H1 (cell line): ENCODE data around the gene MATK. TPM values are rescaled to one million over a fixed set of nuclear protein-coding genes. Genes with fewer than 3 reads are reported as not detected.
A peak's percentile ranks its signal among the peaks of the same experiment; 100 is the strongest.

ENCODE experiments used
- CTCF ChIA-PET: fragments of 300-600 bp; sonication (Branson Sonifier 250); formaldehyde crosslinking; loops from one replicate; lab custom pipeline; 2021; ENCODE audit not compliant: partially characterized antibody; lab: Charles Lee
- POLR2A ChIA-PET: fragments of 300-600 bp; sonication (Branson Sonifier 250); formaldehyde crosslinking; loops from one replicate; lab custom pipeline; 2021; ENCODE audit warnings: inconsistent platforms; ENCODE audit not compliant: partially characterized antibody; lab: Charles Lee
- DNase-seq, 2 experiments: peaks; one replicate each; pipeline versions ENCODE4 v3.0.0 to v3.0.0-alpha.2; 2010 to 2022; ENCODE audit warnings: low spot score in 2 of 2, low read depth in 1 of 2, mixed read lengths in 1 of 2
- FAIRE-seq: peaks from 2 replicates; lab custom pipeline; 2011; peaks lifted over from hg19 to GRCh38; lab: Jason Lieb, UNC
- H2AFZ ChIP-seq: 2 replicates; pipeline ENCODE4 v1.8.1; 2012; ENCODE audit warnings: low read length, inconsistent platforms
- H2AK5ac ChIP-seq: 2 replicates; pipeline ENCODE4 v1.6.1; 2013; ENCODE audit warnings: low read depth, low read length
- H2BK120ac ChIP-seq: replicated peaks from 2 replicates; pipeline ENCODE3; 2013; ENCODE audit warnings: low read depth, low read length, inconsistent platforms
- H2BK12ac ChIP-seq: 2 replicates; pipeline ENCODE4 v1.6.1; 2013; ENCODE audit warnings: low read depth, low read length
- H2BK15ac ChIP-seq: 2 replicates; pipeline ENCODE4 v1.6.1; 2013; ENCODE audit warnings: low read length
- H2BK20ac ChIP-seq: 2 replicates; pipeline ENCODE4 v1.6.1; 2013; ENCODE audit warnings: low read length
- H2BK5ac ChIP-seq: 2 replicates; pipeline ENCODE4 v1.6.1; 2013; ENCODE audit warnings: low read depth, low read length
- H3K14ac ChIP-seq: 2 replicates; pipeline ENCODE4 v1.6.1; 2013; ENCODE audit warnings: inconsistent platforms; ENCODE audit not compliant: insufficient read length
- H3K18ac ChIP-seq: 2 replicates; pipeline ENCODE4 v1.6.1; 2013; ENCODE audit warnings: low read length; ENCODE audit errors: extremely low read depth
- H3K23ac ChIP-seq: 2 replicates; pipeline ENCODE4 v1.6.1; 2013; ENCODE audit warnings: inconsistent platforms; ENCODE audit not compliant: insufficient read length
- H3K23me2 ChIP-seq: 2 replicates; pipeline ENCODE4 v1.6.1; 2013; ENCODE audit warnings: low read depth, low read length
- H3K27ac ChIP-seq: 2 replicates; pipeline ENCODE4 v1.6.1; 2011; ENCODE audit warnings: low read depth, low read length, inconsistent platforms
- H3K27me3 ChIP-seq, 4 experiments: replicated peaks in 1 of 4; 1 replicate in 1 of 4; 2 replicates in 3 of 4; pipeline versions ENCODE4 v1.6.1 to v1.8.1; 2011 to 2013; ENCODE audit warnings: low read length in 3 of 4, mild to moderate bottlenecking in 3 of 4, inconsistent platforms in 2 of 4, mixed read lengths in 2 of 4, moderate library complexity in 1 of 4; ENCODE audit not compliant: control insufficient read depth in 3 of 4, insufficient read depth in 3 of 4; ENCODE audit errors: extremely low read depth in 1 of 4
- H3K36me3 ChIP-seq, 4 experiments: 2 replicates each; pipeline versions ENCODE4 v1.6.1 to v1.8.1; 2011 to 2013; ENCODE audit warnings: mild to moderate bottlenecking in 4 of 4, low read length in 3 of 4, moderate library complexity in 2 of 4, control low read depth in 1 of 4, inconsistent platforms in 1 of 4; ENCODE audit not compliant: insufficient read depth in 4 of 4, control insufficient read depth in 2 of 4
- H3K4ac ChIP-seq: replicated peaks from 2 replicates; pipeline ENCODE3; 2013; ENCODE audit warnings: low read length, low read depth, mixed read lengths, inconsistent platforms; ENCODE audit not compliant: insufficient read length
- H3K4me1 ChIP-seq, 4 experiments: replicated peaks in 1 of 4; 1 replicate in 1 of 4; 2 replicates in 3 of 4; pipeline versions ENCODE4 v1.6.1 to v1.8.1; 2011 to 2013; ENCODE audit warnings: low read length in 3 of 4, inconsistent platforms in 2 of 4, mixed read lengths in 1 of 4; ENCODE audit not compliant: insufficient read depth in 4 of 4, control insufficient read depth in 3 of 4
- H3K4me2 ChIP-seq, 2 experiments: 2 replicates each; pipeline versions ENCODE4 v1.6.1 to v1.8.1; 2011 to 2013; ENCODE audit warnings: low read depth in 2 of 2, low read length in 2 of 2, control low read depth in 1 of 2, inconsistent platforms in 1 of 2, mild to moderate bottlenecking in 1 of 2; ENCODE audit not compliant: insufficient read depth in 1 of 2
- H3K4me3 ChIP-seq, 4 experiments: fragments of 200-600, 300-600 bp in 1 of 4; sonication (generic), shearing (Covaris generic), sonication (Bioruptor Twin) in 1 of 4; 2 replicates each; pipeline versions ENCODE4 v1.5.1 to v1.8.1; 2011 to 2016; ENCODE audit warnings: low read length in 4 of 4, low read depth in 3 of 4, control low read depth in 2 of 4, inconsistent platforms in 2 of 4, mild to moderate bottlenecking in 2 of 4, mixed read lengths in 1 of 4, moderate library complexity in 1 of 4; ENCODE audit not compliant: insufficient read depth in 2 of 4; ENCODE audit errors: extremely low read depth in 1 of 4
- H3K56ac ChIP-seq: replicated peaks from 2 replicates; pipeline ENCODE3; 2013; ENCODE audit warnings: low read depth, mild to moderate bottlenecking, mixed read lengths, low read length, inconsistent platforms; ENCODE audit not compliant: insufficient read length
- H3K79me1 ChIP-seq: 2 replicates; pipeline ENCODE4 v1.6.1; 2013; ENCODE audit warnings: low read depth, low read length, control low read depth
- H3K79me2 ChIP-seq, 2 experiments: 2 replicates each; pipeline versions ENCODE4 v1.6.1 to v1.8.1; 2012 to 2013; ENCODE audit warnings: low read length in 2 of 2, mild to moderate bottlenecking in 2 of 2, inconsistent platforms in 1 of 2; ENCODE audit not compliant: insufficient read depth in 2 of 2, control insufficient read depth in 1 of 2
- H3K9ac ChIP-seq, 4 experiments: replicated peaks in 1 of 4; 1 replicate in 1 of 4; 2 replicates in 3 of 4; pipeline versions ENCODE4 v1.6.1 to v1.8.1; 2011 to 2013; ENCODE audit warnings: low read depth in 3 of 4, low read length in 3 of 4, control low read depth in 2 of 4, mild to moderate bottlenecking in 2 of 4, moderate library complexity in 2 of 4, inconsistent platforms in 1 of 4; ENCODE audit errors: extremely low read depth in 1 of 4
- H3K9me3 ChIP-seq, 2 experiments: 2 replicates each; pipeline versions ENCODE4 v1.6.1 to v1.8.1; 2012 to 2013; ENCODE audit warnings: mild to moderate bottlenecking in 2 of 2, moderate library complexity in 2 of 2, control low read depth in 1 of 2, inconsistent platforms in 1 of 2, low read depth in 1 of 2, low read length in 1 of 2, mixed read lengths in 1 of 2; ENCODE audit not compliant: insufficient read depth in 2 of 2
- H4K20me1 ChIP-seq, 2 experiments: replicated peaks in 1 of 2; 2 replicates each; pipeline versions ENCODE3 to v1.8.1; 2011 to 2013; ENCODE audit warnings: inconsistent platforms in 2 of 2, low read length in 2 of 2, mild to moderate bottlenecking in 1 of 2; ENCODE audit not compliant: insufficient read depth in 2 of 2, control insufficient read depth in 1 of 2
- H4K5ac ChIP-seq: 2 replicates; pipeline ENCODE4 v1.6.1; 2013; ENCODE audit warnings: low read length, low read depth, mixed read lengths, inconsistent platforms; ENCODE audit not compliant: insufficient read length
- H4K8ac ChIP-seq: 2 replicates; pipeline ENCODE4 v1.8.0; 2013; ENCODE audit warnings: mild to moderate bottlenecking, moderate library complexity, low read length, inconsistent platforms; ENCODE audit not compliant: insufficient read depth; ENCODE audit errors: extremely low read depth
- H4K91ac ChIP-seq: replicated peaks from 2 replicates; pipeline ENCODE3; 2013; ENCODE audit warnings: low read length, mixed read lengths, inconsistent platforms; ENCODE audit not compliant: insufficient read length
- BCL11A ChIP-seq, 2 experiments: IDR thresholded peaks; one replicate each; pipeline ENCODE4 v1.6.1; 2011; ENCODE audit warnings: low read depth in 2 of 2, low read length in 2 of 2, mild to moderate bottlenecking in 2 of 2
- BRCA1 ChIP-seq: IDR thresholded peaks from 2 replicates; pipeline ENCODE4 v1.6.1; 2012; ENCODE audit warnings: low read depth, low read length, improper control_type of control experiment
- CBX8 ChIP-seq: fragments of 300-800, 300-1000 bp; sonication (generic); IDR thresholded peaks from 2 replicates; pipeline ENCODE4 v1.7.1; 2016; ENCODE audit warnings: low read depth, low read length, borderline replicate concordance
- CREB1 ChIP-seq: IDR thresholded peaks from 2 replicates; pipeline ENCODE4 v1.6.1; 2012; ENCODE audit warnings: inconsistent platforms
- EZH2 ChIP-seq: fragments of 200-600 bp; sonication (generic); IDR thresholded peaks from 2 replicates; pipeline ENCODE4 v1.7.1; 2012; ENCODE audit warnings: low read depth, mild to moderate bottlenecking, moderate library complexity, low read length, inconsistent platforms; ENCODE audit not compliant: severe bottlenecking
- MAFK ChIP-seq: IDR thresholded peaks from 2 replicates; pipeline ENCODE4 v1.6.1; 2012; ENCODE audit warnings: low read depth, mild to moderate bottlenecking, improper control_type of control experiment, low read length
- PHF8 ChIP-seq: fragments of 200-600 bp; sonication (generic); conservative IDR thresholded peaks from 2 replicates; pipeline ENCODE4 v1.7.1; 2012; ENCODE audit warnings: low read depth, mild to moderate bottlenecking, inconsistent platforms, low read length, moderate library complexity
- POLR2A ChIP-seq, 2 experiments: IDR thresholded peaks; 1 replicate in 1 of 2; 2 replicates in 1 of 2; pipeline ENCODE4 v1.6.1; 2011; ENCODE audit warnings: low read depth in 2 of 2, low read length in 2 of 2, mild to moderate bottlenecking in 2 of 2; ENCODE audit errors: control extremely low read depth in 1 of 2
- RBBP5 ChIP-seq: IDR thresholded peaks from 2 replicates; pipeline ENCODE4 v1.7.1; 2012; ENCODE audit warnings: low read depth, mild to moderate bottlenecking, inconsistent platforms, low read length, moderate library complexity, borderline replicate concordance
- SP2 ChIP-seq: IDR thresholded peaks from 2 replicates; pipeline ENCODE4 v1.6.1; 2012; ENCODE audit warnings: mild to moderate bottlenecking, low read length, inconsistent platforms
- SP4 ChIP-seq: IDR thresholded peaks from 2 replicates; pipeline ENCODE4 v1.6.1; 2012; ENCODE audit warnings: low read length, inconsistent platforms
- TBP ChIP-seq: IDR thresholded peaks from 2 replicates; pipeline ENCODE4 v1.6.1; 2011; ENCODE audit warnings: low read depth, low read length, improper control_type of control experiment
- WGBS, 2 experiments: shearing (Covaris generic) in 1 of 2; methylation state at CpG; one replicate each; pipeline versions ENCODE4 v1.1.6 to v1.1.7; 2013 to 2015; ENCODE audit warnings: low lambda C conversion rate in 2 of 2, mixed read lengths in 2 of 2, inconsistent platforms in 1 of 2, low coverage in 1 of 2, missing lambda C conversion rate in 1 of 2; ENCODE audit not compliant: insufficient replicate concordance in 2 of 2, insufficient coverage in 1 of 2, insufficient read length in 1 of 2; ENCODE audit errors: extremely low coverage in 1 of 2, missing lambda C conversion rate in 1 of 2; 5-methylcytosine and 5-hydroxymethylcytosine counted together
- polyA plus RNA-seq, 7 experiments: library from polyadenylated mRNA; depleted of rRNA in 3 of 7; stranded (reverse) in 5 of 7; unstranded in 2 of 7; fragments of >200 nt in 5 of 7; fragments of 200-250 nt in 2 of 7; gene quantifications; 1 replicate in 5 of 7; 2 replicates in 1 of 7; 4 replicates in 1 of 7; pipeline versions ENCODE4 v1.2.1 to v1.2.3, GENCODE V29; 2011 to 2013; ENCODE audit warnings: missing spikeins in 2 of 7, mixed read lengths in 2 of 7
- total RNA-seq: library from RNA; stranded (reverse); fragmentation: NEBNext Ultra II Directional; extraction: Animal tissue kit (Norgen Biotek cat#: 25700); gene quantifications from 2 replicates; pipeline ENCODE4 v1.2.1, GENCODE V29; 2021

Gene MATK
- total and polyA plus RNA-seq, 2 of the 8 experiments (the other 6 are each of a cell fraction or from before 2014, with no cell fraction given), result 20.5 to 21.4 TPM

DNA sequence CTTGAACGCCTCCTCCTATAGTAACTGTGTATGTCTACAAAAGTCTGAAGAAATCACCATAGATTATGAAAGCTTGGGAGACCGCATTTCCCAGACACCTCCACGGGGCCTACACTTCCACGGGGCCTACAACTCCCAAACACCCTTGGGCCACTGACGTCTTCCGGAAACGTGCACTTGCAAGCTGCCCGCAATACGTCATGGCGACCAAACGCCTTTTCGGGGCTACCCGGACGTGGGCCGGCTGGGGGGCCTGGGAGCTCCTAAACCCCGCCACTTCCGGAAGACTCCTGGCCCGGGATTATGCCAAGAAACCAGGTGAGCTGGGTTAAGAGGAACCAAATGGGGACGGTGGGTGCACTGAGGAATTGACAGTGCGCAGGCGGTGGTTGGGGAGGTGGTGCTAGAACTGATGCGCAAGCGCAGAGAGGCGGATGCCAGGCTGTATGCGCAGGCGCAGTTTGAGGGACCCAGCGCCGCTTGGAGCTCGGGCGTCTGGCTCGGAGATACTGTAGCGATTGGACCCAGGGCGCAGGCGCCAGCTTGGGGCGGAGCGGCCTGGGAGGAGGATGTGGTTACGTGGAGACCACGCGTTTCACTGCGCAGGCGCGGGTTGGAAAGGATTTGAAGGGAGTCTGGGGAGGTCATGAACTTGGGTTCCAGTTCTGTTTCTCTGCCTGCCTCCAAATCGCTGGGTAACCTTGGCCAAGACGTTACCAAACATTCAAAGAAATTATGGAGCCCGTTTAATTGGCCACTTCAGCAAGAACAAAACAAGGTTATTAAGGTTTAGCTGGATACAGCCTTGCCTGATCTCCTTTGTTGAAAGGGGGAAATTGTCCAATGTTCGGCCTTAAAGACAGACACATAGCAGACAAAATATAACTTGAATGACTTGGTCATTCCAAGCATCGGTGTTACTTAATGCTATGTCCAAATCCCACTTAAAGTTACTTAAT is 23.4 kb downstream of the MATK start, which contains the start of gene MRPL54:
TSS of gene MRPL54 (plus strand) at position 182 of the 959 bp plus-strand sequence. CDS start at position 201, 19 bp downstream.
- Histone ChIP-seq H2BK20ac (no peak within 1 kb of the TSS), H2AFZ (peak within 1 kb of the TSS; percentile 82; the same call in 1 of the 2 replicates), H2BK15ac (no peak within 1 kb of the TSS), H3K9me3 (no peaks in the 10 kb centered on the region), H3K56ac (peak within 1 kb of the TSS; percentile 93), H4K91ac (no peak within 1 kb of the TSS), H3K36me3 (peaks cover 0 to 7% (median 4%) of the 10 kb centered on the region in 4 experiments; a peak in 6 of 8 replicates), H3K23me2 (peaks cover 5% of the 10 kb centered on the region), H3K9ac (peak within 1 kb of the TSS; percentile 65 to 93 (median 84)), H4K20me1 (peaks cover 0 to 9% of the 10 kb centered on the region in 2 experiments), H2AK5ac (no peak within 1 kb of the TSS), H2BK120ac (no peak within 1 kb of the TSS), H2BK5ac (peak within 1 kb of the TSS; percentile 91), H3K18ac (peak within 1 kb of the TSS; percentile 88), H3K4ac (no peak within 1 kb of the TSS), H4K8ac (peak within 1 kb of the TSS; percentile 97), H3K79me1 (peaks cover 3% of the 10 kb centered on the region; the same call in 1 of the 2 replicates), H3K4me3 (peak within 1 kb of the TSS; percentile 88 to 95 (median 90)), H3K23ac (no peak within 1 kb of the TSS), H3K4me2 (peak within 1 kb of the TSS; percentile 65 to 87), H4K5ac (peak within 1 kb of the TSS; percentile 85), H2BK12ac (peak within 1 kb of the TSS; percentile 35; the same call in 1 of the 2 replicates), H3K4me1 (no peaks in the 10 kb centered on the region), H3K27ac (peak within 1 kb of the TSS; percentile 85), H3K14ac (no peak within 1 kb of the TSS), H3K79me2 (peaks cover 0 to 7% of the 10 kb centered on the region in 2 experiments; a peak in 1 of 4 replicates), H3K27me3 (no peaks in the 10 kb centered on the region)
- FAIRE-seq (peak; percentile 84), DNase-seq (peak; percentile 96 to 99)
- ChIA-PET CTCF (interaction anchor here (0.6 to 2.7 kb wide), 11 partner anchors 19 to 908 kb away, joined by 3 to 8 read pairs (median 4); no protein-coding TSS in a partner anchor), POLR2A (interaction anchor here (0.5 to 3.0 kb wide), 28 partner anchors 9 to 796 kb away, joined by 3 to 23 read pairs (median 4); partner anchors contain the start of genes ATCAY, DAPK3, EEF2 and MATK)
- WGBS, 2 experiments, result 4% methylated on average over 46 of the region's 47 CpGs; no CpG with 5 or more reads in 1 of the 2 experiments
- no peak for TF ChIP-seq EZH2
- peak; percentile 79 for TF ChIP-seq TBP
- peak; percentile 100 for TF ChIP-seq PHF8
- peak; percentile 90 for TF ChIP-seq CREB1
- no peak for TF ChIP-seq CBX8
- no peak for TF ChIP-seq BCL11A (IDR thresholded peaks at IDR 0.05; ENCODE audit: low read depth in 2 of 2, low read length in 2 of 2)
- TF ChIP-seq BRCA1, result no peak
- TF ChIP-seq MAFK, result no peak
- TF ChIP-seq SP4, result peak; percentile 86; the same call in 1 of the 2 replicates
- TF ChIP-seq SP2, result no peak
- TF ChIP-seq POLR2A (IDR thresholded peaks at IDR 0.05; ENCODE audit: control extremely low read depth in 1 of 2, low read depth in 2 of 2, low read length in 2 of 2), result peak in 1 of 2 experiments; percentile 90; a peak in 2 of 3 replicates
- TF ChIP-seq RBBP5, result no peak
